SKM-1 (cell line): ENCODE results near the gene CYTL1.
"Not testable (repeated sequence)": the region's sequence is repeated elsewhere in the genome, so short reads cannot be mapped to it uniquely, and the experiment has no call there.

Experiments used
- DNase-seq: peaks from one replicate; lab custom pipeline; 2025; ENCODE audit not compliant: unreplicated experiment; lab: John Stamatoyannopoulos, UW

The CYTL1 gene

DNA sequence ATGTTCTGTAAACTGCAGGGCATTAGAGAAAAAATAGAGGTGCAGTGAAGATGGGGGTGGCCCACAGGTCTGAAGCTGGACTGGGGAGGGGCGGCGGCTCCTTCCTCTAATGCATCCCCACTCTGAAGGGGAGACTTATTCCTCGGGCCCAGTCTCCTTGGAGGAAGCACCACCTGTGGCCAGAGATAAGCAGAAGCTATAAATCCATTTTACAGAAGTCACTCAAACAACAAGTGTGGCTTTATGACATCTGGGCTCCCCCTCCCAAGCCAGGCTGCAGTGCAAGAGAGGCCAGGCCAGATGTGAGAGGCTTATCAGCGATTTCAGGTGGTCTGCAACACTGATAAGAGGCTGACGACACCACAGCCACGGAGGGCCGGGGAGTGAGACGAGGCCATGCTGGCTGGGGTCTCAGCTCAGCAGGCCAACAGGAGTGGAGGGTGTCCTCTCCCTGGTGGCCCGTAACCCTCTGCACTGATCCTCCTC, 15.8 kb downstream of the CYTL1 start:
- DNase-seq, result no peak

DNA sequence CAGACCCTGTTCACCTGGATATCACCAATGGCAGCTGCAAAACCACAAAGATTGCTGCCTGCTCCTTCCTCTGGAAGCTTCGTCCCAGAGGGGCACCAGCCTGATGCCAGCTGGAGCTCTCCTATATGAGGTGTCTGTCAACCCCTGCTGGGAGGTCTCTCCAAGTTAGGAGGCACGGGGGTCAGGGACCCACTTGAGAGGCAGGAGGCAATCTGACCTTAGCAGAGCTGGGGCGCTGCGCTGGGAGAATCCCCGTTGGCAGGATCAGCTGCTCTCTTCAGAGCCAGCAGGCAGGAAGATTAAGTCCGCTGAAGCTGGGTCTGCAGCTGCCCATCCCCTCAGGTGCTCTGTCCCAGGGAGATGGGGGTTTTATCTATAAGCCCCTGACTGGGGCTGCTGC, 17.6 kb downstream of the CYTL1 start:
- not testable (repeated sequence) for DNase-seq

DNA sequence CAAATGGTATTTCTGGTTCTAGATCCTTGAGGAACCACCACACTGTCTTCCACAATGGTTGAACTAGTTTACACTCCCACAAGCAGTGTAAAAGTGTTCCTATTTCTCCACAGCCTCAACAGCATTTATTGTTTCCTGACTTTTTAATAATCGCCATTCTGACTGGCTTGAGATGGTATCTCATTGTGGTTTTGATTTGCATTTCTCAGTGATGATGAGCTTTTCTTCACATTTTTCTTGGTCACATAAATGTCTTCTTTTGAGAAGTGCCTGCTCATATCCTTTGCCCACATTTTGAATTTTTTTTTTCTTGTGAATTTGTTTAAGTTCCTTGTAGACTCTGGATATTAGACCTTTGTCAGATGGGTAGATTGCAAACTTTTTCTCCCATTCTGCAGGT, 22.3 kb downstream of the CYTL1 start:
- DNase-seq, result not testable (repeated sequence)

DNA sequence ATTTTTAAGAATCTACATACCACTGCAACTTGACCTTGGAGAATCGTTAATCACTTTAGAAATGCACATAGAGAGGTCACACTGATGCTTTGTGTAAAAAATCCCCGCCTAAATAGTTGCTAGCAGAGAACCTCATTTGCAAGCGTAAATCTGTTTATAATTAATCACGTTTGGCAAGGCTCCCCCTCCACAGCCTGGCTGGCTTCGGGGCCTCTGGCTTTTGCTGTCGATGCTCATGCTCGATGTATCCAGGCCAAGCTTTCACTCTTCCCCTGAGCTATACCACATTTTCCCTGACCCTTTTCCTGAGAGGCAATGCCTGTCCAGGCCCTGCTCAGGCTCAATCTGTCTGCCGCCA, 23.4 kb downstream of the CYTL1 start:
- DNase-seq, result no peak

DNA sequence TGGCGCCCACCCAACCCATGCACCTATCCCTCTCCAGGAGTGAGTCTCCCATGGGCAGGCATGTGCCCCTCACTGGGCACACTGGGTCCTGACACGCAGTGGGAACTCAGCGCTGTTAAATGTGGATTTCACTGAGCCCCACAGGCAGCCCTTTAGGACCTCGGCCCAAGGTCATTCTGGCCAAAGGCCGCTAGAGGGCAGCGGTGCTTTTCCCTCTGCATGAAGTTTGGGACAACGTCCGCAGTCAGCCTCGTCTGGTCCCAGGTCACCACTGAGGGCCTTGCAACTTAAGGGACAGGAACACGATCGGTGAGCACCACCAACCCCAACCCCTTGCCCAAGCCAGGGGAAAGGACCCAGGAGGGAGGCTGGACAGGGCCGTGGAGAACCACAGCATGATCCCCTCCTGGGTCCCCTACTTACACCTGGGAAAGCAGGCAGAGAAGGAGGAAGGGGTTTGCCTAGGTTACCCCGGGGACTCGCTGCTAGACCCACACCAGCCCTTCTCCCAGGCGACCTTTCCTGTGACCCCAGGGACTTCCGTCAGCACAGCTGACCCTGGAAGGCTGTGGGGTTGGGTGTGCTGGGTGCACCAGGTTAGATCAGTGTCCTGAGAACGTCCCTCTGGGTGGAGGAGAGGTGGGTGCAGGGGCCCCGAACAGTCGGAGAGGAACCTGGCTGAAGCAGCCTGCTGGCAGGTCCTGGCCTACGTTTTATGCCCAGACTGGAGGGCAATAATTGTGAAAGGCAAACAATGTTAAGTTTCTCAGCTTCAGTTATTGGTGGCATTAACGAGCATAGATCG, 24.0 kb downstream of the CYTL1 start:
- peak; percentile 71 for DNase-seq

DNA sequence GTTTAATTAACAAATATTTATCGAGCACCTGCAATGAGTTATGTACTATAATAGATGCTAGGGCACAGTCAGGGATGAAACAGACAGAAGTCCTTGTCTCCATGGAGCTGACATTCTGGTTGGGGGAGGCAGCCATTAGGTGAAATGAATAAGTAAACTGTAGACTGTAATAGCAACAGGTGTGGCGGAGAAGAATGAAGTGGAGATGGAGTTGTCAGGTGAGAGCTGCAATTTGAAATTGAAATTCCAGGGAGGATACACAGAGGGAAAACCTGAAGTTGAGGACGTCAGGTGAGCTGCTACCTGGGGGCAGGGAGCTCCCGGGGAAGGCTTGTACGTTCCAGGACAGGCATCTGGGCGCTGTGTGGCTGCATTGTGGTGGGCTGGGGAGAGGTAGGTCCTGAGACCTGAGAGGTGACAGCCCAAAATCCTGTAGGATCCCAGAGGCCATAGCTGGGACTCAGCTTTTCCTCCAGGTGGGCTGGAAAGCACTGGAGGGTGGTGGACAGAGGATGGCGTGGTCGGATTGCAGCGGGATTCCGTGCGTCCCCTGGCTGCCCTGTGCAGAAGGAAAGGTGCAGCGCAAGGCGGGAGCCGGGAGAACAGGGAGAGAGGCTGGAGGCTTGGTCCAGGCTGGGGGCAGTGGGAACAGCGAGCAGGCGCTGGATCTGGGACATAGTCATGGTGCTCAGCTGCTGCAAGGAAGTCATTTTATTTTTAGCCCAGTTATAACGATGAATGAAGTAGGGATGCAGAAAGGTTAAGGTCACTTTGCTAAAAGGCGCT, 24.8 kb downstream of the CYTL1 start:
- no peak for DNase-seq

DNA sequence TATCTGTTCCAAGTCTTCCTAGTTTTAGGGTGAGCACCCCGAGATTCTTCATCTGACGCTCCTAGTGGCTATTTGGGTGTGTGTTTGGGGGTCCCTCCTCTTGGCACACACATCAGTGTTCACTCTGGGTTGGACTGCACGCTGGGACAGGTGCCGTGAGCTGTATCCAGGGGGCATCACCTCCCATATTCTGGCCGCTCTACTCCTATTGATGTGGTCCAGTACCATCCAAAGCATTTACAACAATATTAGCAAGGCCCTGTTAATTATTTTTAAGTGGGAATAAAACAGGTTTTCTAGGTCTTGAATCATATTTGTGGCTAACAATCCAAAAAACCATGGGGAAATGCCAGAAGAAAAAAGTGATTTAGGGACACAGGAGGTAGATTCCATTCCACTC, 26.4 kb downstream of the CYTL1 start:
- no peak for DNase-seq

DNA sequence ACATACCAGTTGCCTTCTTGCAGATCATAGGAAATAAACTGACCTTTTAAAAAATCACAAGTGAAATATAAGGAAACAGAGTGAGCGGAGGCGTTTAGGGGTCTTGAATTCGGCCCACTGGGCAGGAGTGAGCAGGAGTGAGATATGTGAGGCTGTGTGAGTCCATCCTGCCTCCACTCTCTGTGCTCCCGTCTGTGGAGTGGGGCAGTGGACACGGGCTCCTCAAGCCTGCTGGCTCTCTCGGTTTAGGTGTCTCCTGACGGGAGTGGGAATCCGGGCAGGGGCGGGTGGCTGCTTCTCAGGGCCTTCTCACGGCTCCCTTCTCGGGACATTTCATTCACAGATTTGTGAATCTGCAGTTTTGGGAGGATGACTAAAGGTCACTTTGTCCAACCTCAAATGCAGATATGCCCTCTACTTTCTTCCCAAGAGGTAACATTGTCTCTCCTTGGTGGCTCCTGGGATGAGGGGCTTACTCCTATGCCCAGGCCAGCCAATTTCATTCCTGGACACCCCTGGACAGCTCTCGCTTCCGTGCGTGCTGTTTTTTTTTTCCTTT, 27.6 kb downstream of the CYTL1 start:
- DNase-seq, result no peak

DNA sequence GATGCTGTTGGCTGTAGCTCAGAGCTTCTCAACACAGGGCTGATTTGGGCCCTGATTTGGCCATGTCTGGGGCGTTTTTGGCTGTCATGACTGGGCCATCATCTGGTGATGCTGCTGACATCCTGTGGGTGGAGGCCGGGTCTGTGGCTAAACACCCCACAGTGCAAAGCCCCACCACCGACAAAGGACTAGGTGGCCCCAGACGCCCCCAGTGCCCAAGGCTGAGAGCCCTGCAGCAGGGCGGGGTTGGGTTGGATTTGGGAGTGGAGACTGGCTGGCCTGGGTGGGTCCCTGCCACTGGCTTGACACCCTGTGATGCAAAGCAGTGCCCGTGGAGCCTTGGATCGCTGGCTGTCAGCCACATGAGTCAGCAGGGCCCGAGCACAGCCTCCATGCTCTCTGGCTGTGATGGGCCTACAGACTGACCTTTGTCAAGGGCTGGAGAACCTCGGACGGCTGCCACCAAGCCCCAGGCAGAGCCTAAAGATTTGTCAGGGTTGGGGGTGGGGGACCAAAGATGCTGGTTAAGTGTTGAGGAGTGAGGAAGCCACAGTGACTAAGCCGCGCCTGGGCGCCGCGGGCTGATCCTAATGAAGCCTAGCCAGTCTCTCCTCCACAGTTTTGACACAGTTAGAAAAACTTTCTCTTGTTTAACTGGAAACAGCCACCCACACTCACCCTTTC, 28.3 kb downstream of the CYTL1 start:
- no peak for DNase-seq

DNA sequence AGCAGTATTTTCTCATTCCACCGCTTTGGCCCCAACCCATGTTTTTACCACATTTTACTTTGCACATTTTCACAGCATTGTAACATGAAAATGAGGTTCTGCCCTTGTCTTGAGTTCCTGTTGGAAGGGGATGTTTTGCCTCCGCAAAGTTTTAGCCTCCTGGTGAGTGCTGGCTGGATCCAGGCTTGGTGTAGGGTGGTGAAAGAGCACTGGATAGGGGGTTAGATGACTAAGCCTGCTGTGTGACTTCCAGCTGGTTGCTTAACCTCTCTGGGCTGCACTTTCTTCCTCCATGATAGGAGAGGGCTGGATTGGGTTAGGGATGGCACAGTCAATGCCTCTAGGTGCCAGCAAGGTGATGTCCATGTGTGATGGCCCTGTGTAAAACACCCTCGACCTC, 28.9 kb downstream of the CYTL1 start:
- DNase-seq, result no peak

DNA sequence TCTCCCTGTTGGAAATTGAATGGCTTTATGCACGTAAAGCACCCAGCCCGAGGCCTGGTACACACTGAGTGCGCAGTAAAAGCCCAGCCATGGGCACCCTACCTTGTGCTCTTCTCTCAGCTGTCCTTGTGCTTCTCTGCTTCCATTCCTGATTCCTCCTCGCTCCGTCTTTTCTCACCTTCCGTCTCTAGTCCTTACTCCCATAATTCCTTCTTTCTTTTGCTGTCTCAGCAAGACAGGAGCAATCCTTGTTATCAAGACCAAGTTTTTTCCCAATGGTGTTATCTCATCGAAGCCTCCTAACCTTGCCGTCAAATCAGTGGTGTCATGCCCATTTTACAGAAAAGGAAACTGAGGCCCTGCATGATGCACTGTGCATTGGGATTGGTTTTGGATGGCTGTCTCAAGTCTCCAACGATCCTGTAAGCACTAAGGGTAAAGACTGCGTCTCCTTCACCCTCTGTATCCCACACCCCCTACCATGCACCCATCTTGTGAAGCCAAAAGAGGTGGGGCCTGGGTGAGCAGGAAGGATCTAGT, 30.1 kb downstream of the CYTL1 start:
- no peak for DNase-seq

DNA sequence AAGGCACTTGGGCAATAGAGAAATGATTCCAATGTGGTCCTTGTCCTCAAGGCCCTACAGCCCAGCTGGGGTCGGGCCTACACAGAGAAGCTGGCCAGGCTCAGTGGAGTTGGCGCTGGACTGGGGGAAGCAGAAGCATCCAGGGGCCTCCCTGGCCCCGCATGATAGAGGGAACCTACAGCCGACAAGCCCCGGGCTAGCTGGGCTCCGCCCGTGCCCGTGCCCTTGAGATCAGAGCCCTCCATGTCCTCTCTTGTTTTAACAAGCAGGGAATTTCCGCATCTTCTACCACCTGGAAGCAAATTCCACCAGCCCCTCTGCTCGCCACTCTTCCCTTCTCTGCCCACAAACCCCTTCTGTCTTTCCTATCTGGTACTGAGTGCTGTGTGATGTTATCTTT, 31.6 kb downstream of the CYTL1 start:
- no peak for DNase-seq

DNA sequence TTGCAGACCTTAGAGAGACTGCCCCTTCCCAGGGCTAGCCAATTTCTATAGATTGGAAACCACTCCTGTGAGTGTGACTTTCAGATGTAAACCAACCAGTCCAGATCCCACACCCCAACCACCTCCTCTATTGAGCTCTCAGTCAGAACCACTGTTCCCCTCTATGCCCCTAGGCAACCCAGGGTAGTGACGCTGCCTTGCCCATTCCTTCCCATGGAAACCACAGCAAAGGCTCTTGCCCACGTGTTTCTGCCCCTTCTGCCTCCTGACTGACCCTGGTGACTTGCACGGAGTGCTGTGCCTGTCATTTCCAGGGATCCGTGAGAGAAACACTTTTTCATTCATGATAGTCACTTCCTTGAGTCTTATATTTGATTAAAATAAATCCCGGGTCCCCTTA, 32.4 kb downstream of the CYTL1 start:
- no peak for DNase-seq

DNA sequence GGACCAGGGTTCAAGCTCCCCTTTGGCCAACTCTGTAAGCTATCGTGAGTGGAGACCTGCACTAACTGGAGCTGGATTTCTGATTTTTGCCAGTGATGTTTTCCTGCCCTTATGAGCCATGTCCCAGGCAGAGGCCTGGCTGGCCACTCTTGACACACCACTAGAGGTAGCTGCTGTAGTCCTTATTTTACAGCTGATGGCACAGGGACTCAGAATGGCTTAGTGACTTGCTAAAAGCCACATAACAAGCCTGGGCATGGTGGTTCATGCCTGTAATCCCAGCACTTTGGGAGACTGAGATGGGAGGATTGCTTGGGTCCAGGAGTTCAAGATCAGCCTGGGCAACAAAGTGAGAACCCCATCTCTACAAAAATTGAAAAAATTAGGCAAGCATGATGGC, 33.4 kb downstream of the CYTL1 start:
- no peak for DNase-seq

DNA sequence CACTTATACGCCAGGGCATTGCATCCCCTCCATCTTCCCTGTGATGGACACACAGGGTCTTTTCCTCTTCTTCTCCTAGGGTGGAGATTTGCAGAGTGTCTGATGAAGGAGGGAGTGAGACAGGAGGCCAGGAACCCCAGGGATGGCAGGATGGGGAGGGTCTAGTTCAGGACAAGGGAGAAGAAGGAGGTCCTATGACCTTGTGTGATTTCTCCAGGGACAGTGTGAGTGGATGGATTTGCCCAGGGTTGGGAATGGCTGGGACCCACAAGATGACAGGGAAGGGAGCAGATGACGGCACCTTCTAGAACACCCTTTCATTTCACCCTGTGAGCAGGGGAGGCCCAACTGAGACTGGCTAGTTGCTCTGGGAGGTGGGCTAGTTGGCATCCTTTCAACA, 34.2 kb downstream of the CYTL1 start:
- DNase-seq, result no peak

DNA sequence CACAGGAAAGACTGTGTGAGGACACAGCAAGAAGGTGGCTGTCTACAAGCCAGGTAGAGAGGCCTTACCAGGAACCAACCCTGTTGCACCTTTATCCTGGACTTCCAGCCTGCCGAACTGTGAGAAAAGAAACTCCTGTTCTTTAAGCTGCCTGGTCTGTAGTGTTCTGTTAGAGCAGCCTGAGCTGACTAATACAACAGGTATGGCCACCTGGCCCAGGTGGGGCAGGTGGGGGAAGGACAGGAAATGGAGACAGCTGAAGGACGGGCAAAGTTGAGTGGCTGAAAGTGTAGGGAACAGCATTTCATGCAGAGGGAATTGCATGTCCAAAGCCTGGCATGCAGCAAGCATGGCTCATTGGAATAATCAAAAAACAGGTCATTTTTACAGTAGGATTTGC, 35.1 kb downstream of the CYTL1 start:
- no peak for DNase-seq

DNA sequence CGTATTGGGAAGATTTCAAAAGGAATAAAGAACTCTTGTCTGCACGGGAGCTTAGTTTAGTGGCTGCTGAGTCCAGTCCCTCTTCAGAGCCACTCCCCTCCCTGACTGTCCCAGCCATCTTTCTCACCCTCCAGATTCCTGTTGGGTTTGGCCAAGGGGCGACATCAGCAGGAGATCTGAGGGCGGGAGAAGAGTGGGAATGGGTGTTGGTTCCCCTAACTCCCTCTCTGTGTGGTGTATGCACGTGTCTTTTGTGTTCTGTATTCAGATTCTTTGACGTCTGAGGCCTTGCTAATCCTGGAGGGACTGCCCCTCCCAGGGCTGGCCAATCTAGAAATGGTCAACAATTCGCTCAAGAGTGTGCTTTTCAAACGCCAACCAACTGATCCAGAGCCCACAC, 37.4 kb downstream of the CYTL1 start:
- no peak for DNase-seq

DNA sequence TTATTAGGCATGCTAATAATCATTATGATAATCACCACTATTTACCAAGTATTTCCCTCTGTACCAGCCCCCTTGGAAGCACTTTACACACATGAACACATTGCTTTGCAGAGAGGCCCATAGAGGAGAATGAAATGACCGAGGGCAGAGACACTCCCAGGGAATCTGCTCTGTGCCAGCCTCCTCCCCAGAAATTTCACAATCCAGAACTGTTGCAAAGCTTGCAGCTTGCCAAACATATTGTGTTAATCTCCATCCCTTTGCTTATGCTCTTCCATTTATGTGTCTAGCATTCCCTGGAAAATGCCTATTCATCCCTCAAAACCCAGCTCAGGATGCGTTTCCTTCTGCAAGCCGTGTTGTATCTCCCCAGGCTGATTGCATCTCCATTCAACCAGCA, 37.8 kb downstream of the CYTL1 start:
- DNase-seq, result no peak

DNA sequence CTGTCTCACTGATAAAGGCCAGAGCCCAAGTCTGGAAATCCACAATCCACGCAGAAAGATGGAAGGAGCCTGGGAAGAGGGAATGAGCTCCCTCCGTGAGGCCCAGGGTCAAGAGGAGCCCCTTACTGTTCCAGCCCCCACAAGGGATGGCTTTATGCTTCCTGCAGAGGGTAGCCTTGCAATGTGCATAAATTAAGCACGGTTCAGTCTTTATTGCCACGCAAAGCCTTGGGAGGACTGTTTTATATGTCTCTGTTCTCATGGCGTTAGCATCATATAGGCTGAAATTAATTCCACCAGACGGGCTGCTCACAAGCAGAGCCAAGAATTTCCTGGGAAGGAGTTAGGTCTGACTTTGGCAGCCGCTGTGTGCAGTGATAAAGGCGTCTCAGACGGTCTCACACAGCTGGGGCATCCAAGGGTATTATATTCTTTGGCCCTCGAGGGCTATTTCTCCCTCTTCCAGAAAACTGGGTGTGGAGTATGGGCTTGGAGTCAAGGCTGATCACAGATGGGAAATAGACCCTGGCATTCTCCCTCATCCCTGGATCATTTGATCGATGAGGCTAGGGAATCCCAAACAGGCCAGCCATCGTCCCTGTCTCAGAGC, 38.5 kb downstream of the CYTL1 start:
- DNase-seq, result no peak

DNA sequence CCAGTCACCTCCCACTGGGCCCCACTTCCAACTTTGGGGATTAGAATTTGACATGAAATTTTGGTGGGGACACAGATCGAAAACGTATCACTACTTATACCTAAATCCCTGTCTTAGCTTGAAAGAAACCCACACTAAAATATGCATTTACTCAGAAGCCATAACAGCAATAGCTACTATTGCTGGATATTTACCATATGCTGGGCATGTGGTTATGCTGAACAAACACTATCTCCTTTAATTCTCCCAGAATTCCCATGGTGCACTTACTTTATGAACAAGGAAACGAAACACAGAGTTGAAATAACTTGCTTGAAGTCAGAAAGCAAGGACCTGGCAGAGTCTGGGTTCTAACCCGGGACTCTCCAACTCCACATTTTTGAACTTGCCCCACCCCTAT, 39.3 kb downstream of the CYTL1 start:
- no peak for DNase-seq

DNA sequence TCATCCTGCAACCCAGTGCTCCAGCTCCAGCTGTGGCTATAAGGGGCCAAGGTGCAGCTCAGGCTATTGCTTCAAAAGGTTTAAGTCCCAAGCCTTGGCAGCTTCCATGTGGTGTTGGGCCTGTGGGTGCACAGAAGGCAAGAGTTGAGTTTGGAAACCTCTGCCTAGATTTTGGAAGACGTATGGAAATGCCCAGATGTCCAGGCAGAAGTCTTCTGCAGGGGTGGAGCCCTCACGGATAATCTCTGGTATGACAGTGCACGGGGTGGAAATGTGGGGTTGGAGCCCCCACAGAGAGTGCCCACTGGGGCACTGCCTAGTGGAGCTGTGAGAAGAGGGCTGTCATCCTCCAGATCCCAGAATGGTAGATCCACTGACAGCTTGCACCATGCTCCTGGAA, 44.5 kb downstream of the CYTL1 start:
- no peak for DNase-seq
